Psoas muscle (tissue), 8 donors: ENCODE data around the gene HFE. TPM values are rescaled to one million over a fixed set of nuclear protein-coding genes. Genes with fewer than 3 reads are reported as not detected.

Experiments
- ATAC-seq, 4 donors: fragments of 200-7000 bp; cut with Tn5 transposase; one replicate each; pipeline ENCODE4 v1.9.1; 2020; ENCODE audit warnings: moderate library complexity in 3 of 4, mild to moderate bottlenecking in 2 of 4
- DNase-seq, 2 donors: peaks; one replicate each; pipeline ENCODE4 v3.0.0-alpha.2; 2020
- H3K27ac ChIP-seq: fragments of 200-600 bp; one replicate; pipeline ENCODE4 v1.8.0; 2022
- H3K27me3 ChIP-seq, 3 donors: fragments of 200-600 bp in 1 of 3; one replicate each; pipeline versions ENCODE4 v1.6.1 to v1.8.0; 2013 to 2022; ENCODE audit warnings: low read length in 2 of 3, mild to moderate bottlenecking in 2 of 3, moderate library complexity in 1 of 3; ENCODE audit not compliant: insufficient read depth in 3 of 3
- H3K36me3 ChIP-seq, 2 donors: fragments of 200-600 bp in 1 of 2; one replicate each; pipeline versions ENCODE4 v1.6.1 to v1.8.0; 2013 to 2022; ENCODE audit warnings: low read depth in 1 of 2, mild to moderate bottlenecking in 1 of 2, moderate library complexity in 1 of 2; ENCODE audit not compliant: insufficient read depth in 1 of 2
- H3K4me1 ChIP-seq: fragments of 200-600 bp; one replicate; pipeline ENCODE4 v1.8.0; 2022
- H3K4me3 ChIP-seq: fragments of 200-600 bp; one replicate; pipeline ENCODE4 v1.8.0; 2022; ENCODE audit warnings: mild to moderate bottlenecking
- H3K9me3 ChIP-seq: fragments of 200-600 bp; one replicate; pipeline ENCODE4 v1.8.0; 2022
- WGBS, 3 donors: extraction: QIAGEN DNeasy Blood & Tissue Kit; methylation state at CpG; one replicate each; pipeline versions ENCODE4 v1.1.6 to v1.1.7; 2013; 5-methylcytosine and 5-hydroxymethylcytosine counted together
- intact Hi-C, 2 donors: fragments of 100-400 bp; cut with DNase I; formaldehyde crosslinking; loops; one replicate each; pipeline versions ENCODE4 v1.11.0 to v1.14.2; 2022
- polyA plus RNA-seq, 3 donors: library from polyadenylated mRNA; stranded (reverse); fragments of 200-250 nt; gene quantifications; one replicate each; pipeline ENCODE4 v1.2.3, GENCODE V29; 2013
- total RNA-seq, 4 donors: library from RNA; stranded (reverse); fragmentation: NEBNext Ultra II Directional in 2 of 4; extraction: Animal tissue kit (Norgen Biotek cat#: 25700) in 2 of 4; gene quantifications; one replicate each; pipeline versions ENCODE4 v1.2.1 to v1.2.4, GENCODE V29; 2021 to 2023
- TF ChIP-seq, protein P1 (sequence below): fragments of 200-600 bp; IDR thresholded peaks from one replicate; pipeline ENCODE4 v1.8.0; 2022; ENCODE audit warnings: antibody characterized with exemption
- donor health status: healthy with polysubstance abuse.
- donor health status: DM: no; HTN: no; CAD: no; lungs with moderate emphysema.
- donor health status: Bipolar disorder and iron deficiency.
- donor health status: healthy.
- donor health status: DM: yes; HTN: yes; CAD: no.
- donor health status: DM: no; HTN: no; CAD: no.
- donor health status: DM: no; HTN: no; CAD: no.
- donor health status: DM: yes; HTN: yes; CAD: no.

The HFE gene
- total and polyA plus RNA-seq, 7 donors = 0.32 to 2.7 (median 1.2) TPM

DNA sequence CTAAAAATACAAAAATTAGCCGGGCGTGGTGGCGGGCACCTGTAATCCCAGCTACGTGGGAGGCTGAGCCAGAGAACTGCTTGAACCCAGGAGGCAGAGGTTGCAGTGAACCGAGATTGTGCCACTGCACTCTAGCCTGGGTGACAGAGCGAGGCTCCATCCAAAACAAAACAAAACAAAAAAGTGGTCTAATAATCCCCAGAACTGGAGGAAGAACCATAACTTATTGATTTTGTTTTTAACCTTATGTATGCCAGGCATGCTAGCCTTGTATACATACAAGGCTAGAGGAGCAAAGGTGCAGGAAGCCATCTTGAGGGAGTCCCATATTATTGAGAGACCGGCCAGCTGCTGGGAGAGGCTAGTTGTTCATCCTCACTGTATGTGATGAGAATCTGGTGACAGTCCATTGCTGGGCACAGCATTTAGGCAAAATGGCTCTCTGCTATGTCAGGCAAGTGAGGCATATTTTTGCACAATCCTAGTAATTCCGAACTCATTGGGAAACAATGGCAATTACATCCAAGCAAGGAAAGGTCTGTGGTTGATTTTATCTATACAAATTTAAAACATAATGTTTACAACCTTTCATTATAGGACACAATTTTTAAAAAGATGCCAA, 18.0 kb downstream of the HFE start:
- H3K4me1 ChIP-seq = peaks cover 5% of the 10 kb centered on the region
- WGBS, 3 donors = 90 to 97% (median 90%) methylated on average over 8 of the region's 8 CpGs
- TF ChIP-seq, protein P1, sequence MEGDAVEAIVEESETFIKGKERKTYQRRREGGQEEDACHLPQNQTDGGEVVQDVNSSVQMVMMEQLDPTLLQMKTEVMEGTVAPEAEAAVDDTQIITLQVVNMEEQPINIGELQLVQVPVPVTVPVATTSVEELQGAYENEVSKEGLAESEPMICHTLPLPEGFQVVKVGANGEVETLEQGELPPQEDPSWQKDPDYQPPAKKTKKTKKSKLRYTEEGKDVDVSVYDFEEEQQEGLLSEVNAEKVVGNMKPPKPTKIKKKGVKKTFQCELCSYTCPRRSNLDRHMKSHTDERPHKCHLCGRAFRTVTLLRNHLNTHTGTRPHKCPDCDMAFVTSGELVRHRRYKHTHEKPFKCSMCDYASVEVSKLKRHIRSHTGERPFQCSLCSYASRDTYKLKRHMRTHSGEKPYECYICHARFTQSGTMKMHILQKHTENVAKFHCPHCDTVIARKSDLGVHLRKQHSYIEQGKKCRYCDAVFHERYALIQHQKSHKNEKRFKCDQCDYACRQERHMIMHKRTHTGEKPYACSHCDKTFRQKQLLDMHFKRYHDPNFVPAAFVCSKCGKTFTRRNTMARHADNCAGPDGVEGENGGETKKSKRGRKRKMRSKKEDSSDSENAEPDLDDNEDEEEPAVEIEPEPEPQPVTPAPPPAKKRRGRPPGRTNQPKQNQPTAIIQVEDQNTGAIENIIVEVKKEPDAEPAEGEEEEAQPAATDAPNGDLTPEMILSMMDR = no peak
- no peaks in the 10 kb centered on the region for H3K9me3 ChIP-seq
- ATAC-seq = no peak
- H3K36me3 ChIP-seq = no peaks in the 10 kb centered on the region
- no peak overlapping the region for H3K4me3 ChIP-seq
- H3K27me3 ChIP-seq = no peaks in the 10 kb centered on the region
- no peak for DNase-seq
- intact Hi-C loops = no loop called here
- H3K27ac ChIP-seq = no peak overlapping the region

DNA sequence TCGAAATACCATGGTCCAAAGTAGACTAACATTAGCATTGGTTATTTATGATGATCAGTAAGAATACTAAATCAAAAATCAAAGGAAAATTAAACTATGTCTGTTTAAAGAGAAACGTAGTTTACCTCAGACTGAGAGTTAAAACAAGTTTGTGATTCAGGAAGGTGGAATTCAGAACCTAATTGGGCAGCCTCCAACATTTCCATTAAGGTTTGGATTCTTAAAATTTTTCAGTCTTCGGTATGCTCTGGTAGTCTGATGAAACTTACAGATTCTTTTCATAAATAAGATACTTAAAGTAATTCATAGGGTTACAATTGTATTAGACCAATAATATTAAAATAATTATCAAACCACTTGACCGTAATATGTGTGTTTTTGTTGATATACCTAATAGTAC, 18.6 kb downstream of the HFE start:
- TF ChIP-seq, protein P1 = no peak
- intact Hi-C loops = no loop called here

DNA sequence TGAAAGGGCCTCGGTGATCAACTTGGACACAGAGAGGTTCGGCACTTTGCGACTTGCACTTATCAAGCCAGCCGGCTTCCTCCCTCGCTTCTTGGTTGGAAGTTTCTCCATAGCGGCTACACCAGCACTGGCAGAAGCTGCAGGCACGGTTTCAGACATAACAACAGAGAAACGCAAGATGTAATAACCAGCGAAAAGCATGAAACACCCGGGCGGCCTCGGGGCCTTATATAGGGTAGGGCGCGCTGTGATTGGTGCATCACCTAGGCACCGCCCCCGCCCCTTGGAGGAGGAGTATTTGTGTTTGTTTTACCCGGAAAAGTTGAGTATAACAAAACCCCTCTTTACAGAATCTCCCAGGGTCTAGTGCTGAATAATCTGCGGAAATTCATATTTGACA, 20.7 kb downstream of the HFE start:
- Histone ChIP-seq H3K4me1 (peaks cover 5% of the 10 kb centered on the region), H3K36me3 (no peaks in the 10 kb centered on the region), H3K9me3 (no peaks in the 10 kb centered on the region), H3K4me3 (no peak overlapping the region), H3K27me3 (no peaks in the 10 kb centered on the region), H3K27ac (no peak overlapping the region)
- DNase-seq (no peak), ATAC-seq (no peak)
- TF ChIP-seq, protein P1 = no peak
- intact Hi-C loops = no loop called here
- WGBS, 3 donors = 94% methylated on average over 18 of the region's 18 CpGs

More for the DNA sequence above, 18.6 kb downstream of the HFE start:
- H3K4me3 ChIP-seq = no peak overlapping the region
- H3K27ac ChIP-seq = no peak overlapping the region
- no peaks in the 10 kb centered on the region for H3K27me3 ChIP-seq
- 88 to 93% (median 92%) methylated on average over 4 of the region's 4 CpGs for WGBS, 3 donors
- ATAC-seq (no peak), DNase-seq (no peak)
- H3K36me3 ChIP-seq = no peaks in the 10 kb centered on the region
- no peaks in the 10 kb centered on the region for H3K9me3 ChIP-seq
- peaks cover 5% of the 10 kb centered on the region for H3K4me1 ChIP-seq

DNA sequence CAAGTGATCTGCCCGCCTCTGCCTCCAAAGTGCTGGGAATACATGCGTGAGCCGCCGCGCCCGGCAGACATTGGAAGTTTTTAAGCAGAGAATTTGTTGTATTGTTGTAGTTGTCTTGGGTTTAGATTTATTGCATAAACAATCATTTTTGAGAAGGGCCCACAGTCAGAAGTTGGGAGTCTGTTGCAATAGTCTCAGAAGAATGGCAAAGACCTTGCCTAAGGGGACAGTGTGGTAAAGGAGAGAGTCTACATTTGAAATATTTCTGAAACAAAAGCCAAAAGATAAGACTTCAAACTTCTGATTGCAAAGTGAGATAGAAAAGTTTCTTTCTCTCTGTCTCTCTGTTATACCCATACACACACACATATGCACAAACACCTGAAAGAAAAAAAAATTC, 22.5 kb downstream of the HFE start:
- DNase-seq (no peak), ATAC-seq (no peak)
- WGBS, 3 donors = 96 to 98% (median 97%) methylated on average over 6 of the region's 6 CpGs
- Histone ChIP-seq H3K4me1 (no peaks in the 10 kb centered on the region), H3K9me3 (no peaks in the 10 kb centered on the region), H3K4me3 (no peak overlapping the region), H3K27me3 (no peaks in the 10 kb centered on the region), H3K27ac (no peak overlapping the region), H3K36me3 (no peaks in the 10 kb centered on the region)
- intact Hi-C loops = no loop called here
- TF ChIP-seq, protein P1 = no peak

DNA sequence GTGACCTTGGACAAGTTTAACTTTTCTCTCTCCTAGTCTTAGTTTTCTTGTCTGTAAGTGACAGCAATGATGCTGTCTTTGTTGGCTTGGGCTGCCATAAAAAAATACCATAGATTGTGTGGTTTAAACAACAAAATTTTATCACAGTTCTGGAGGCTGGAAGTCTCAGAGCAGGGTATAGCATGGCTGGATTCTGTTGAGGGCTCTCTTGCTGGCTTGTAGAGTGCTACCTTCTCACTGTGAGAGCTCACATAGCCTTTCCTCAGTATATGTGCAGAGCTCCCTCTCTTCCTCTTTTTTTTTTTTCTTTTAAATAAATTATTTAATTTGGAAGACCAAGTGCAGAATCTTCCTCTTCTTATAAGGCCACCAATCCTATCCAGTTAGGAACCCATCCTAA, 26.3 kb downstream of the HFE start:
- ATAC-seq = no peak
- no peaks in the 10 kb centered on the region for H3K36me3 ChIP-seq
- intact Hi-C loops = no loop called here

More for the DNA sequence above, 26.3 kb downstream of the HFE start:
- Histone ChIP-seq H3K4me3 (no peak overlapping the region), H3K9me3 (no peaks in the 10 kb centered on the region), H3K27me3 (no peaks in the 10 kb centered on the region), H3K4me1 (no peaks in the 10 kb centered on the region), H3K27ac (no peak overlapping the region)
- DNase-seq = no peak
- TF ChIP-seq, protein P1 = no peak
